Liver (tissue), 9 donors: ENCODE data around the gene MAP2K3. TPM values are rescaled to one million over a fixed set of nuclear protein-coding genes. Genes with fewer than 3 reads are reported as not detected.

ENCODE experiments used
- DNase-seq: peaks from one replicate; pipeline ENCODE4 v3.0.0-alpha.2; 2017; ENCODE audit warnings: low spot score
- H3K27ac ChIP-seq, 2 donors: one replicate each; pipeline ENCODE4 v1.7.0; 2013; ENCODE audit warnings: inconsistent platforms in 2 of 2, low read length in 2 of 2, control low read depth in 1 of 2, low read depth in 1 of 2, mild to moderate bottlenecking in 1 of 2
- H3K27me3 ChIP-seq, 4 donors: one replicate each; pipeline versions ENCODE4 v1.6.1 to v1.7.0; 2013; ENCODE audit warnings: low read length in 3 of 4, inconsistent platforms in 1 of 4, mild to moderate bottlenecking in 1 of 4, moderate library complexity in 1 of 4; ENCODE audit not compliant: control insufficient read depth in 4 of 4, insufficient read depth in 4 of 4
- H3K36me3 ChIP-seq, 4 donors: one replicate each; pipeline versions ENCODE4 v1.6.1 to v1.7.0; 2013; ENCODE audit warnings: low read length in 3 of 4, mild to moderate bottlenecking in 3 of 4, low read depth in 1 of 4, moderate library complexity in 1 of 4; ENCODE audit not compliant: control insufficient read depth in 4 of 4, insufficient read depth in 3 of 4
- H3K4me1 ChIP-seq, 4 donors: one replicate each; pipeline versions ENCODE4 v1.6.1 to v1.7.0; 2013; ENCODE audit warnings: low read length in 3 of 4, mild to moderate bottlenecking in 3 of 4, moderate library complexity in 1 of 4; ENCODE audit not compliant: control insufficient read depth in 4 of 4, insufficient read depth in 4 of 4
- H3K4me3 ChIP-seq, 3 donors: one replicate each; pipeline versions ENCODE4 v1.6.1 to v1.7.0; 2013; ENCODE audit warnings: low read length in 3 of 3, control low read depth in 1 of 3, low read depth in 1 of 3, mild to moderate bottlenecking in 1 of 3
- H3K9ac ChIP-seq, 2 donors: one replicate each; pipeline ENCODE4 v1.7.0; 2013; ENCODE audit warnings: low read length in 2 of 2, mild to moderate bottlenecking in 2 of 2, moderate library complexity in 2 of 2, control low read depth in 1 of 2, low read depth in 1 of 2
- H3K9me3 ChIP-seq, 4 donors: one replicate each; pipeline versions ENCODE4 v1.6.1 to v1.7.0; 2013; ENCODE audit warnings: low read length in 3 of 4; ENCODE audit not compliant: control insufficient read depth in 4 of 4
- ATF3 ChIP-seq: IDR thresholded peaks from 2 replicates; pipeline ENCODE4 v1.6.1; 2016; ENCODE audit warnings: antibody characterized with exemption
- CTCF ChIP-seq: fragments of 150-350 bp; IDR thresholded peaks from 2 replicates; pipeline ENCODE4 v1.5.1; 2017; ENCODE audit warnings: improper control_type of control experiment, low read depth, low read length; ENCODE audit not compliant: missing input control
- EGR1 ChIP-seq, 2 donors: IDR thresholded peaks; 2 replicates each; pipeline ENCODE4 v1.6.1; 2016 to 2018; ENCODE audit warnings: antibody characterized with exemption in 2 of 2, low read depth in 2 of 2
- FOXA2 ChIP-seq: IDR thresholded peaks from 2 replicates; pipeline ENCODE4 v1.6.1; 2016; ENCODE audit warnings: antibody characterized with exemption
- GABPA ChIP-seq, 2 donors: IDR thresholded peaks in 1 of 2; conservative IDR thresholded peaks in 1 of 2; 2 replicates each; pipeline ENCODE4 v1.6.1; 2016; ENCODE audit warnings: antibody characterized with exemption in 2 of 2, mild to moderate bottlenecking in 1 of 2, moderate library complexity in 1 of 2
- HNF4G ChIP-seq: IDR thresholded peaks from 2 replicates; pipeline ENCODE4 v1.6.1; 2016; ENCODE audit warnings: antibody characterized with exemption
- JUND ChIP-seq, 2 donors: IDR thresholded peaks; 2 replicates each; pipeline ENCODE4 v1.6.1; 2016; ENCODE audit warnings: antibody characterized with exemption in 2 of 2
- MAX ChIP-seq: IDR thresholded peaks from 2 replicates; pipeline ENCODE4 v1.6.1; 2016; ENCODE audit warnings: antibody characterized with exemption
- NR2F2 ChIP-seq: IDR thresholded peaks from 2 replicates; pipeline ENCODE4 v1.6.1; 2016; ENCODE audit warnings: antibody characterized with exemption
- RAD21 ChIP-seq, 2 donors: IDR thresholded peaks; 2 replicates each; pipeline ENCODE4 v1.6.1; 2016; ENCODE audit warnings: antibody characterized with exemption in 2 of 2, mild to moderate bottlenecking in 2 of 2
- REST ChIP-seq: IDR thresholded peaks from 2 replicates; pipeline ENCODE4 v1.6.1; 2016; ENCODE audit warnings: antibody characterized with exemption, mild to moderate bottlenecking
- RXRA ChIP-seq, 2 donors: IDR thresholded peaks; 2 replicates each; pipeline ENCODE4 v1.6.1; 2017 to 2018; ENCODE audit warnings: antibody characterized with exemption in 2 of 2, mild to moderate bottlenecking in 1 of 2
- SP1 ChIP-seq: IDR thresholded peaks from 2 replicates; pipeline ENCODE4 v1.6.1; 2018; ENCODE audit warnings: antibody characterized with exemption, mild to moderate bottlenecking
- TAF1 ChIP-seq: conservative IDR thresholded peaks from 2 replicates; pipeline ENCODE4 v1.6.1; 2016; ENCODE audit warnings: antibody characterized with exemption, mild to moderate bottlenecking
- YY1 ChIP-seq: IDR thresholded peaks from 2 replicates; pipeline ENCODE4 v1.6.1; 2016; ENCODE audit warnings: antibody characterized with exemption, mild to moderate bottlenecking
- ZBTB33 ChIP-seq: IDR thresholded peaks from 2 replicates; pipeline ENCODE4 v1.6.1; 2016; ENCODE audit warnings: antibody characterized with exemption
- WGBS: extraction: QIAGEN DNeasy Blood & Tissue Kit; methylation state at CpG from one replicate; pipeline ENCODE4 v1.1.7; 2013; 5-methylcytosine and 5-hydroxymethylcytosine counted together
- polyA plus RNA-seq, 2 donors: library from polyadenylated mRNA; stranded (reverse) in 1 of 2; unstranded in 1 of 2; fragments of 200-250 nt in 1 of 2; fragments of >200 nt in 1 of 2; fragmentation: Nextera tagmentation in 1 of 2; extraction: Ambion mirVana in 1 of 2; gene quantifications; one replicate each; pipeline versions ENCODE4 v1.2.1 to v1.2.3, GENCODE V29; 2013 to 2015
- total RNA-seq, 2 donors: library from RNA; depleted of rRNA; stranded (reverse); fragments of >200 nt; gene quantifications; one replicate each; pipeline ENCODE4 v1.2.3, GENCODE V29; 2014
- donor health status: healthy.
- donor health status: healthy.
- donor health status: healthy.
- donor health status: healthy.
- donor health status: healthy.

MAP2K3 gene
- total and polyA plus RNA-seq, 4 donors, result 21.6 to 88.4 (median 30.5) TPM

GRCh38 chr17:21355586-21355985 lies 71.1 kb downstream of the MAP2K3 start:
- WGBS, result 87% methylated on average over 12 of the region's 12 CpGs
- H3K4me1 ChIP-seq, result no peaks in the 10 kb centered on the region
- H3K9ac ChIP-seq, result no peak overlapping the region
- DNase-seq, result no peak
- TF ChIP-seq HNF4G (no peak), CTCF (no peak), ZBTB33 (no peak), YY1 (no peak), REST (no peak)
- H3K27ac ChIP-seq, result no peak overlapping the region
- H3K27me3 ChIP-seq, result no peaks in the 10 kb centered on the region
- no peaks in the 10 kb centered on the region for H3K9me3 ChIP-seq
- H3K4me3 ChIP-seq, result no peak overlapping the region
- H3K36me3 ChIP-seq, result no peaks in the 10 kb centered on the region

GRCh38 chr17:21356537-21357127 lies 72.1 kb downstream of the MAP2K3 start:
- Histone ChIP-seq H3K27me3 (no peaks in the 10 kb centered on the region), H3K4me1 (no peaks in the 10 kb centered on the region), H3K36me3 (no peaks in the 10 kb centered on the region), H3K4me3 (no peak overlapping the region), H3K27ac (no peak overlapping the region), H3K9ac (no peak overlapping the region), H3K9me3 (no peaks in the 10 kb centered on the region)
- 95% methylated on average over 2 of the region's 2 CpGs for WGBS
- no peak for TF ChIP-seq NR2F2
- TF ChIP-seq RXRA (IDR thresholded peaks at IDR 0.05), result no peak
- no peak for TF ChIP-seq FOXA2
- TF ChIP-seq GABPA (IDR thresholded peaks at IDR 0.05 in 1 of 2, conservative IDR thresholded peaks at IDR 0.05 in 1 of 2), result no peak
- TF ChIP-seq JUND (IDR thresholded peaks at IDR 0.05), result no peak
- TF ChIP-seq ZBTB33, result no peak
- TF ChIP-seq HNF4G, result no peak
- TF ChIP-seq YY1, result no peak
- TF ChIP-seq REST, result no peak
- TF ChIP-seq RAD21 (IDR thresholded peaks at IDR 0.05), result no peak
- no peak for TF ChIP-seq MAX
- no peak for TF ChIP-seq EGR1 (IDR thresholded peaks at IDR 0.05; ENCODE audit: low read depth in 2 of 2)
- no peak for TF ChIP-seq ATF3
- TF ChIP-seq TAF1, result no peak
- TF ChIP-seq SP1, result no peak
- DNase-seq, result no peak
